Activated T-cell treated with anti-CD3 and anti-CD28 coated beads, Interleukin-2, amount 50 U/mL, for 72 hours (primary cell): ENCODE measurements around the gene PDIA2. TPM values are rescaled to one million over a fixed set of nuclear protein-coding genes. Genes with fewer than 3 reads are reported as not detected.

ENCODE experiments used
- ATAC-seq, 2 donors: fragments of 150-1000 bp; cut with Tn5 transposase; replicated peaks in 1 of 2; 2 replicates each; pipeline ENCODE4 v1.10.0; 2021; ENCODE audit warnings: moderate library complexity in 2 of 2, mild to moderate bottlenecking in 1 of 2
- DNase-seq, 2 donors: peaks; one replicate each; pipeline ENCODE4 v3.0.0; 2021 to 2022; ENCODE audit warnings: mixed read lengths in 1 of 2
- H3K27ac Mint-ChIP-seq: one replicate; pipeline ENCODE4 v1.8.0; 2022; ENCODE audit warnings: mild to moderate bottlenecking, moderate library complexity, mixed read lengths
- H3K27me3 Mint-ChIP-seq: one replicate; pipeline ENCODE4 v1.8.0; 2022; ENCODE audit warnings: low read depth, mixed read lengths
- H3K36me3 Mint-ChIP-seq, 2 donors: one replicate each; pipeline ENCODE4 v1.8.0; 2022; ENCODE audit warnings: mixed read lengths in 2 of 2, mild to moderate bottlenecking in 1 of 2; ENCODE audit not compliant: insufficient read depth in 2 of 2
- H3K4me1 Mint-ChIP-seq: one replicate; pipeline ENCODE4 v1.8.0; 2022; ENCODE audit warnings: low read depth, mixed read lengths
- H3K4me3 Mint-ChIP-seq, 2 donors: one replicate each; pipeline ENCODE4 v1.8.0; 2022; ENCODE audit warnings: mild to moderate bottlenecking in 2 of 2, mixed read lengths in 2 of 2, moderate library complexity in 2 of 2
- H3K9me3 Mint-ChIP-seq, 2 donors: one replicate each; pipeline ENCODE4 v1.8.0; 2022; ENCODE audit warnings: mixed read lengths in 2 of 2
- total RNA-seq, 2 donors: library from RNA; stranded (reverse); gene quantifications; one replicate each; pipeline ENCODE4 v1.2.3, GENCODE V29; 2022

The PDIA2 gene
- total RNA-seq, 2 donors from 2014 or later, result 0.42 TPM; not detected in 1

DNA sequence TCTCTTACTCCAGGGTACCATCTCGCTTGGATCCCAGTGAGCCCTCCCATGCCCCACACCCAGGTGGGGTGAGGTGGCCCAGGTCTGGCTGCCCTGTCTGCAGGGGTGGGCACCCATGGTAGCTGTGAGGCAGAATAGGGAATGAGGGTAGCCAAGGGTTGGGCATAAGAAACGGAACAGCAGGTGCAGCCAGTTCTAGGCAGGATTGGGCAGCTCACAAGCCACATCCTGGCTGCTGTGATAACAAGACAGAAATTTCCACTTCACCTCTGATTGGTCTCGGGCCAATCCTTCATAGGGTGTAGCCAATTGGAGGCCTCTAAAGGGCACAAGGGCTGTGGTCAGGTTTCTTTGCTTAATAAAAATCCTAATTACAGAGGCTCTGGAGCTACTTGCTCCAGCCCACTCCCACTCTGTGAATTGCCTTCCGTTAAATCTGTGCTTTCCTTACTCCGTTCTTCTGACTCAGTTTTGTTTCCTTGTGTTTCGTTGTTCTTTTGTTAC, 4.0 kb upstream of the PDIA2 start:
- no peak overlapping the region for H3K27ac Mint-ChIP-seq
- peaks cover 6% of the 10 kb centered on the region for H3K4me1 Mint-ChIP-seq
- no peaks in the 10 kb centered on the region for H3K36me3 Mint-ChIP-seq
- peak overlapping the region in 1 of 2 donors; percentile 33 for H3K4me3 Mint-ChIP-seq
- peaks cover 21% of the 10 kb centered on the region for H3K27me3 Mint-ChIP-seq
- peak; percentile 15 to 22 for DNase-seq
- peak; percentile 51 to 56 for ATAC-seq
- no peaks in the 10 kb centered on the region for H3K9me3 Mint-ChIP-seq

GRCh38 chr16:279531-279930, 3.4 kb upstream of the PDIA2 start:
- peaks cover 6% of the 10 kb centered on the region for H3K4me1 Mint-ChIP-seq
- H3K36me3 Mint-ChIP-seq, result no peaks in the 10 kb centered on the region
- H3K27ac Mint-ChIP-seq, result no peak overlapping the region
- peak overlapping the region in 1 of 2 donors; percentile 33 for H3K4me3 Mint-ChIP-seq
- ATAC-seq (no peak), DNase-seq (no peak)
- H3K27me3 Mint-ChIP-seq, result peaks cover 21% of the 10 kb centered on the region
- H3K9me3 Mint-ChIP-seq, result no peaks in the 10 kb centered on the region

DNA sequence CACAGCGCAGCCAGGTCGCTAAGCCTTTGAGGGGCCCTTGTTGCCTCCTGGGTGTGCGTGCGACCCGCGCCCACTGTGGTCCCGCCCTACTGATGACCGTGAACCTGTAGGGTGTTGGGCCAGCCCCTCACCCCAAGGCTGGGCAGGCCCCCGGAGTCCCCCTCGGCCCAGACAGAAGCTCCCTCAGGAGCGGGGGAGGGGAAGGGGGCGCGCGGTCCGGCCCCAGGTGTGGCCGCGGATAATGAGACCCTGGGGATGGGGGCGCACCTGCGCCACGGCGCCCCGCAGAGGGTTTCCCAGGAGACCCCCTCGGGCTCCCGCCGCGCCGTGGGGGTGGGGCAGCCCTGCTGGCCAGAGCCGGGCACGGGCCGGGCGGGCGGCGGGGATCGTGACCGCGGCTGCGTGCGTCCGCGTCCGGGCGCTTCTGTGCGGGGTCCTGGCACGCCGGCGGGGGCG, 2.9 kb upstream of the PDIA2 start:
- Mint-ChIP-seq H3K36me3 (no peaks in the 10 kb centered on the region), H3K9me3 (no peaks in the 10 kb centered on the region), H3K4me3 (no peak overlapping the region), H3K27ac (no peak overlapping the region), H3K27me3 (peaks cover 21% of the 10 kb centered on the region), H3K4me1 (peaks cover 6% of the 10 kb centered on the region)
- ATAC-seq, result no peak
- no peak for DNase-seq

DNA sequence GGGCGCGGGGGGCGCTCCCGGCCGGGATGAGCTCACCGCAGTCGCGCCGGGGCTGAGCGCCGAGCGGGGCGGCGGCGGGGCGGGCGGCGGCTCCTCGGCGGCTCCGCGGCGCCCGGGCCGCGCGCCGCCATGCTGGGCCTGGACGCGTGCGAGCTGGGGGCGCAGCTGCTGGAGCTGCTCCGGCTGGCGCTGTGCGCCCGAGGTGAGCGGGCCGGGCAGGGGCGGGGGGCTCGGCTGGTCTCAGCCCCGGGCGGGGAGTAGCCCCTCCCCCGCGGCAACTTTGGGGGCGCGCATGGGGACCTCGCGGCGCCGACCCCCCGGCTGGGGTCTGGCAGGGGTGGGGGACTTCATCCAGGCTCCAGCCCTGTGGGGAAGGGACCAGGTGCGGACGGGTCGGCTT, 2.4 kb upstream of the PDIA2 start, which contains the start of gene ARHGDIG:
TSS of gene ARHGDIG (plus strand) at position 40 of the 400 bp plus-strand sequence. CDS start at position 130, 90 bp downstream.
- no peak for DNase-seq
- peaks cover 21% of the 10 kb centered on the region for H3K27me3 Mint-ChIP-seq
- peak; percentile 17 to 32 for ATAC-seq
- H3K27ac Mint-ChIP-seq, result no peak within 1 kb of the TSS
- H3K9me3 Mint-ChIP-seq, result no peaks in the 10 kb centered on the region
- no peaks in the 10 kb centered on the region for H3K36me3 Mint-ChIP-seq
- peaks cover 6% of the 10 kb centered on the region for H3K4me1 Mint-ChIP-seq
- no peak within 1 kb of the TSS for H3K4me3 Mint-ChIP-seq

DNA sequence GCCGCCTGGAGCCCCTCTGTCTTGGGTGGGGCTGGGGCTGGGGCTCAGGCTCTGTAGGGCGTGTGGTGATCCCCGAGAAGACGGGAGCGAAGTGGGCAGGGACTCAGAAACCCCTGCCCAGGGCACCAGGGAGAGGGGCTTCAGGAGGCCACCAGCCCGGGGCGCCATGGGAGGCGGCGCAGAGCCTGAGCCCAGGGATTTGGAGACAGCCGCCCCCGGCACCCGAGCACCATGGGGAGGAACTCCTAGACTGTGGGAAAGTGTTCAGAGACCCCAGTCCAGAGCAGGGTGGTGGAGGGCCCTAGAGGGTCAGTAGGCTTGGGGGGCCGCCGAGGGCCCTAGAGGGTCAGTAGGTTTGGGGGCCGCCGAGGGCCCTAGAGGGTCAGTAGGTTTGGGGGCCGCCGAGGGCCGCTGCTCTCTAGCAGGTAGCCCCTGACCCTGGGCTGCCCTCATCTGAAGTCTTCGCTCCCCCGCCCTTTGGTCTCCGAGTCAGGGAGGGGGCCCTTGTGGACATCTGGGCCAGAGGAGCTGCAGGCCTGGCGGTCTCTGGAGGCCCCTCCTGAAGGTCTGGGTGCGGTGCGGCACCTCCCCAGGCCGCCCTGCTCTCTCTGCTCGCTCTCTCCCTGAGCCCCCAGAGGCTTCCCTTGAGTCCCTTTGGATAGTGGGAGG, 1.8 kb upstream of the PDIA2 start:
- Mint-ChIP-seq H3K27me3 (peaks cover 20% of the 10 kb centered on the region), H3K4me1 (peaks cover 6% of the 10 kb centered on the region), H3K36me3 (no peaks in the 10 kb centered on the region), H3K4me3 (no peak overlapping the region), H3K9me3 (no peaks in the 10 kb centered on the region), H3K27ac (no peak overlapping the region)
- DNase-seq, result no peak
- ATAC-seq, result no peak

GRCh38 chr16:281660-282255, 1.2 kb upstream of the PDIA2 start:
- H3K9me3 Mint-ChIP-seq, result no peaks in the 10 kb centered on the region
- ATAC-seq (no peak), DNase-seq (no peak)
- peaks cover 0 to 2% of the 10 kb centered on the region in 2 donors for H3K36me3 Mint-ChIP-seq
- peaks cover 14% of the 10 kb centered on the region for H3K27me3 Mint-ChIP-seq
- no peak overlapping the region for H3K27ac Mint-ChIP-seq
- peaks cover 6% of the 10 kb centered on the region for H3K4me1 Mint-ChIP-seq
- H3K4me3 Mint-ChIP-seq, result no peak overlapping the region

DNA sequence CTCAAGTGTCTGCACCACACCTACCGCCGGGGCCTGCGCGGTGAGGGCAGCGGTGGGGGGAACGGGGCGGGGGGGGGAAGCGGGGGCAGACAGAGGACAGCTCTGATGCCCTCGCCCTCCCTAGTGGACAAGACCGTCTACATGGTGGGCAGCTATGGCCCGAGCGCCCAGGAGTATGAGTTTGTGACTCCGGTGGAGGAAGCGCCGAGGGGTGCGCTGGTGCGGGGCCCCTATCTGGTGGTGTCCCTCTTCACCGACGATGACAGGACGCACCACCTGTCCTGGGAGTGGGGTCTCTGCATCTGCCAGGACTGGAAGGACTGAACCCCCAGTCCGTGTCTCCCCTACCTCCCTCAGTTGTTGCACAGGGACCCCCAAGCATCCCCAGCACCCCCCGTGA, 473 bp upstream of the PDIA2 start:
- ATAC-seq, result no peak
- H3K27ac Mint-ChIP-seq, result no peak overlapping the region

GRCh38 chr16:284204-285120, 1.5 kb downstream of the PDIA2 start:
- no peaks in the 10 kb centered on the region for H3K9me3 Mint-ChIP-seq
- H3K36me3 Mint-ChIP-seq, result peaks cover 0 to 4% of the 10 kb centered on the region in 2 donors
- peaks cover under 1% of the 10 kb centered on the region for H3K27me3 Mint-ChIP-seq
- peaks cover under 1% of the 10 kb centered on the region for H3K4me1 Mint-ChIP-seq
- H3K4me3 Mint-ChIP-seq, result no peak overlapping the region
- no peak overlapping the region for H3K27ac Mint-ChIP-seq
- ATAC-seq (no peak), DNase-seq (no peak)

More for the DNA sequence above, 473 bp upstream of the PDIA2 start:
- peaks cover 0 to 2% of the 10 kb centered on the region in 2 donors for H3K36me3 Mint-ChIP-seq
- no peak for DNase-seq
- peaks cover 7% of the 10 kb centered on the region for H3K27me3 Mint-ChIP-seq
- H3K4me3 Mint-ChIP-seq, result no peak overlapping the region
- H3K9me3 Mint-ChIP-seq, result no peaks in the 10 kb centered on the region
- peaks cover 6% of the 10 kb centered on the region for H3K4me1 Mint-ChIP-seq

DNA sequence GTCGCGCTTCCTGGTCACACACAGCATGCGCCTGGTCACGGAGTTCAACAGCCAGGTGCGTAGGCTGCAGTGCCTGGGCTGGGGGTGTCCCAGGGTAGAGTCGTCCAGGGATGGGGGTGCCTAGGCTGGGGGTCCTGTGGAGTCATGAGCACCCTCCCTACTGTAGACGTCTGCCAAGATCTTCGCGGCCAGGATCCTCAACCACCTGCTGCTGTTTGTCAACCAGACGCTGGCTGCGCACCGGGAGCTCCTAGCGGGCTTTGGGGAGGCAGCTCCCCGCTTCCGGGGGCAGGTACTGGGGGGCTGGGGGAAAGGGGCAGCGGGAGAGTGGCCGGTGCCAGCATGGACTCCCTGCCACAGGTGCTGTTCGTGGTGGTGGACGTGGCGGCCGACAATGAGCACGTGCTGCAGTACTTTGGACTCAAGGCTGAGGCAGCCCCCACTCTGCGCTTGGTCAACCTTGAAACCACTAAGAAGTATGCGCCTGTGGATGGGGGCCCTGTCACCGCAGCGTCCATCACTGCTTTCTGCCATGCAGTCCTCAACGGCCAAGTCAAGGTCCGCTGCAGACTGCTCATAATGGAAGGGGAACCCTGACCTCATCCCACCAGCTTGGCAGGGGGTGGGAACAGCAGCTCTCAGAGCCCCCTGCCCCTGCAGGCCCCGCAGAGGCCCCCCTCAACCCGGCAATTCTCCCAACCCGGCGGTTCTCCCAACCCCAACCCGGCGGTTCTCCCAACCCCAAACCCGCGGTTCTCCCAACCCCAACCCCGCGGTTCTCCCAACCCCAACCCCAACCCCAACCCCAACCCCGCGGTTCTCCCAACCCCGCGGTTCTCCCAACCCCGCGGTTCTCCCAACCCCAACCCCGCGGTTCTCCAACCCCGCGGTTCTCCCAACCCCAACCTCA, 2.4 kb downstream of the PDIA2 start:
- no peak overlapping the region for H3K27ac Mint-ChIP-seq
- no peak overlapping the region for H3K4me3 Mint-ChIP-seq
- H3K4me1 Mint-ChIP-seq, result no peaks in the 10 kb centered on the region
- ATAC-seq (no peak), DNase-seq (no peak)
- H3K9me3 Mint-ChIP-seq, result no peaks in the 10 kb centered on the region
- H3K36me3 Mint-ChIP-seq, result peaks cover 0 to 4% of the 10 kb centered on the region in 2 donors
- H3K27me3 Mint-ChIP-seq, result no peaks in the 10 kb centered on the region

GRCh38 chr16:286491-287297, 3.7 kb downstream of the PDIA2 start:
- no peak overlapping the region for H3K27ac Mint-ChIP-seq
- peaks cover 0 to 4% of the 10 kb centered on the region in 2 donors for H3K36me3 Mint-ChIP-seq
- DNase-seq (no peak), ATAC-seq (no peak)
- H3K4me3 Mint-ChIP-seq, result no peak overlapping the region
- H3K9me3 Mint-ChIP-seq, result no peaks in the 10 kb centered on the region
- H3K4me1 Mint-ChIP-seq, result no peaks in the 10 kb centered on the region
- H3K27me3 Mint-ChIP-seq, result no peaks in the 10 kb centered on the region

DNA sequence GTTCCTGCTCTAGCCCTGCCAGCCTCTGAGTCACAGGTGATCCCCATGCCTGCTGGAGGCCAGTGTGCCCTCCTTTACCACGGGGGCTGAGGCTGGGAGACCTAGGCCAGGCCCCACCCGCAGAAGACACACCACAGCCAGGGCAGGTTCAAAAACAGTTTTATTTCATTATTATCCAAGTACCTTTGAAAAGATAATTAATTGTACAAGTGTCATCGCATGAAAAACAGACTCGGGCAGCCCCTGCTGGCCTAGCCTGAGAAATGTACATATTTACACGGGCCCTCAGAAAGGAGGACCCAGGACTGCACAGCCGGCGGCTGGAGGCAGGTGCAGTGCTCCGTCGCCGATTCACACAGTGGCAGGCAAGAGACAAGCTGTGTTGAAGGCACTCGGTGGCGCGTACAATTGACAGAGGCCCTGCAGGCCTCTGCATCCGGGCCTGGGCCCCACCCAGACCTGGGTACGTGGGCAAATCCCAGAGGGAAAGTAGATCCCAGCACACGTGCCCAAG, 4.4 kb downstream of the PDIA2 start:
- ATAC-seq (no peak), DNase-seq (no peak)
- Mint-ChIP-seq H3K27ac (no peak overlapping the region), H3K4me1 (no peaks in the 10 kb centered on the region), H3K36me3 (peaks cover 0 to 4% of the 10 kb centered on the region in 2 donors), H3K27me3 (no peaks in the 10 kb centered on the region), H3K4me3 (no peak overlapping the region), H3K9me3 (no peaks in the 10 kb centered on the region)
